ENCODE measurements around the gene ALKAL2.

GRCh38 chr2:309148-309953 lies 21.5 kb upstream of the ALKAL2 start:
- TF ChIP-seq CTCF (IDR thresholded peaks at IDR 0.05) (no peak), POLR2A (IDR thresholded peaks at IDR 0.05) (no peak)
